Fibroblast of villous mesenchyme (primary cell): ENCODE results near the gene MYMK. TPM values are rescaled to one million over a fixed set of nuclear protein-coding genes. Genes with fewer than 3 reads are reported as not detected.

ENCODE experiments used
- DNase-seq: peaks from one replicate; pipeline ENCODE4 v3.0.0-alpha.2; 2010; ENCODE audit warnings: low read depth
- H3K4me3 ChIP-seq: 2 replicates; pipeline ENCODE4 v1.5.1; 2011; ENCODE audit warnings: low read depth, mild to moderate bottlenecking, low read length
- CTCF ChIP-seq: IDR thresholded peaks from 2 replicates; pipeline ENCODE4 v1.5.1; 2012; ENCODE audit warnings: low read depth, mild to moderate bottlenecking, low read length; ENCODE audit not compliant: insufficient read depth
- total RNA-seq: library from RNA; depleted of rRNA; stranded (reverse); fragments of >200 nt; gene quantifications from 2 replicates; pipeline ENCODE4 v1.2.3, GENCODE V29; 2012

The MYMK gene
- total RNA-seq, 1 donor = not detected

GRCh38 chr9:133472277-133472645 lies 52.5 kb downstream of the MYMK start:
- no peak overlapping the region for H3K4me3 ChIP-seq
- no peak for DNase-seq
- no peak for TF ChIP-seq CTCF

- TF ChIP-seq CTCF = no peak
- no peak for DNase-seq
- H3K4me3 ChIP-seq = no peak overlapping the region
Measured at GRCh38 chr9:133471551-133472276, 53.0 kb downstream of the MYMK start.

- no peak for DNase-seq
- H3K4me3 ChIP-seq = no peak overlapping the region
- no peak for TF ChIP-seq CTCF
Measured at GRCh38 chr9:133470988-133471387, 53.8 kb downstream of the MYMK start.

GRCh38 chr9:133470427-133470924 lies 54.3 kb downstream of the MYMK start:
- H3K4me3 ChIP-seq = no peak overlapping the region
- DNase-seq = no peak
- no peak for TF ChIP-seq CTCF

- no peak for DNase-seq
- H3K4me3 ChIP-seq = no peak overlapping the region
- no peak for TF ChIP-seq CTCF
Measured at GRCh38 chr9:133468777-133469421, 55.9 kb downstream of the MYMK start.

DNA sequence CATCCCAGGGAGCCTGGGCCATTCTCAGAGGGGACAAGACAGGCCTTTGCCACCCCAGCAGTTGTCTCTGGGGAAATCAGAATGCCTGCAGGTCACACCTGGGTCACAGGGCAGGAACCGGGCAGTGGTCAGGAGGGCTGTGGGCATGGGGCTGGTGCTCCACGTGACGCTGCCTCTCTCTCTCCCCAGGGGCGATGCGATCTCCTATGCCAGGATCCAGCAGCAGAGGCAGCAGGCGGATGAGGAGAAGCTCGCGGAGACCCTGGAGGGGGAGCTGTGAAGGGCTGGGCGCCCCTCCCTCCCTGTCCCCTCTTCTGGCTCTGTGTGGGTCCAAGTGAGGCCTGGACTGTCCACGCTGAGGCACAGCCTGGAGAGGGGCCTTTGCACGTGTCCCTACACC lies 56.4 kb downstream of the MYMK start:
- H3K4me3 ChIP-seq = no peak overlapping the region
- DNase-seq = no peak
- TF ChIP-seq CTCF = no peak

DNA sequence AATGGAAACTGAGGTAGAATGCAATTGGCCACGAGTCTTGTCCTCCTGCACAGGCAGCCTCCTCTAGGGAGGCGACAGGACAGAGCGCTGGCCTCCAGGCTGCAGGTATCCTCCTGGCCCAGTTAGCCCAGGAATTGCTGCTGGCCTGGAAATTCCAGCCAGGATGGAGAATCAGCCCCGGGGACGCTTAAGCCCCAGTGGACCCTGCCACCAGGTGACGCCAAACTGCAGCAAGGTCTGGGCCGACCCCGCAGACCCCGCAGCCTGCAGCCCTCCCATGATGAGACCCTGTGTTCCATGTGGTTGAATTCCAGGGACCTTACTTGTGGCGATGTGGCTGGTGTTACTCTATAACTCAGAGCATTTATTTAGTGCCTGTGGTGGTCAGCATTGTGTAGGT lies 57.7 kb downstream of the MYMK start:
- DNase-seq = no peak
- no peak for TF ChIP-seq CTCF
- H3K4me3 ChIP-seq = no peak overlapping the region
